ENCODE results near the gene PRDM16. TPM values are rescaled to one million over a fixed set of nuclear protein-coding genes. Genes with fewer than 3 reads are reported as not detected.

PRDM16 gene
- total RNA-seq: 10 to 100 TPM; 15.7 to 54.3 (median 27.6) TPM

DNA sequence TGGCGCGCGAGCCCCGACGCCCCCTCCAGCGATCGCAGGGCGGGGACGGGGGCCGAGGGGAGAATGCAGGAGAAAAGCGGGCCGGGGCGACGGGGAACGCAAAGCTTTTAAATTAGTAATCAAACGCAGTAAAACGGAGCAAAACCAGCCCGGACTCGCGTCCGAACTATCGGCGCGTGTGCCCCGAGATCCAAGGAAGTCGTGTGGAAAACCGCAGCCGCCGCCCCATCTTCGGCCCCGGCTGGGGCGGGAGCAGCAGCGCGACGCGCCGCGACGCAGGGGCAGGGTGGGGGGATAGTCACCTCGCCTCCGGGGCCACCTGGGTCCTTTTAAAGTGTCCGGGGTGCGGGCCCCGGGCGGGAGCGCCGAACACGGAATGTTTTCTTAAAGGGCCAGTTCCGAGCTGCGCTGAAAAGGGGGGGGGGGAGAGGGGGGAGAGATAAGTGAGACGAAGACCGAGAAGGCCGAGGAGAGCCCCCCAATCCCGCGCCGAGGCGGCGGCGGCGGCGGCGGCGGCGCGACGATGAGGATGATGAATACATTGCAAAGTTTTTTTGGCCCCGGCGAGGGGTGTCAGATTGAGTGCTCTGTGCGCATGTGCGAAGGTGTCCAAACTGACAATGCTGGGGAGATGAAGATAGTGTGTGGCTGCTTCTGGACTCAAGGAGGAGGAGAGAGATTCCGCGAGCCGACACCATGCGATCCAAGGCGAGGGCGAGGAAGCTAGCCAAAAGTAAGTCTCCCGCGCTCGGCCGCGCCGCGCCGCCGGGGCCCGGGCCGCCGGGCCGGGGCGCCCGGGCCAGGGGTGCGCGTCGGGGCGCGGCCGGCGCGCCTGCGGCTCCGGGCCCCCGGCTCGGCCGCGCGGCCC lies at the start of gene PRDM16:
PRDM16 (plus strand) TSS at position 640 of the 868 bp plus-strand sequence; CDS start at position 697, 57 bp downstream.
- peak within 1 kb of the TSS; percentile 58 to 74 (median 62) for H3K4me3 ChIP-seq (replicated peaks in 1 of 3)
- no peaks in the 10 kb centered on the region for H3K27me3 ChIP-seq
- H3K4me1 ChIP-seq: peaks cover 32 to 43% of the 10 kb centered on the region in 2 donors
- no peaks in the 10 kb centered on the region for H3K9me3 ChIP-seq
- no peaks in the 10 kb centered on the region for H3K36me3 ChIP-seq
- WGBS, 2 donors: 0 to 1% methylated on average over 60 to 61 of the region's 106 CpGs
- H3K27ac ChIP-seq: peak within 1 kb of the TSS; percentile 99 to 100 (median 99)
- DNase-seq: peak; percentile 83 to 84
- peak in 1 of 2 donors; percentile 78 for TF ChIP-seq POLR2A (IDR thresholded peaks at IDR 0.05)
- TF ChIP-seq, protein P1, sequence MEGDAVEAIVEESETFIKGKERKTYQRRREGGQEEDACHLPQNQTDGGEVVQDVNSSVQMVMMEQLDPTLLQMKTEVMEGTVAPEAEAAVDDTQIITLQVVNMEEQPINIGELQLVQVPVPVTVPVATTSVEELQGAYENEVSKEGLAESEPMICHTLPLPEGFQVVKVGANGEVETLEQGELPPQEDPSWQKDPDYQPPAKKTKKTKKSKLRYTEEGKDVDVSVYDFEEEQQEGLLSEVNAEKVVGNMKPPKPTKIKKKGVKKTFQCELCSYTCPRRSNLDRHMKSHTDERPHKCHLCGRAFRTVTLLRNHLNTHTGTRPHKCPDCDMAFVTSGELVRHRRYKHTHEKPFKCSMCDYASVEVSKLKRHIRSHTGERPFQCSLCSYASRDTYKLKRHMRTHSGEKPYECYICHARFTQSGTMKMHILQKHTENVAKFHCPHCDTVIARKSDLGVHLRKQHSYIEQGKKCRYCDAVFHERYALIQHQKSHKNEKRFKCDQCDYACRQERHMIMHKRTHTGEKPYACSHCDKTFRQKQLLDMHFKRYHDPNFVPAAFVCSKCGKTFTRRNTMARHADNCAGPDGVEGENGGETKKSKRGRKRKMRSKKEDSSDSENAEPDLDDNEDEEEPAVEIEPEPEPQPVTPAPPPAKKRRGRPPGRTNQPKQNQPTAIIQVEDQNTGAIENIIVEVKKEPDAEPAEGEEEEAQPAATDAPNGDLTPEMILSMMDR (IDR thresholded peaks at IDR 0.05): no peak
- intact Hi-C loops (cut with DNase I): loop anchor here (5.0 kb wide), 2 partner anchors 219 to 344 kb away; no protein-coding TSS in a partner anchor

DNA sequence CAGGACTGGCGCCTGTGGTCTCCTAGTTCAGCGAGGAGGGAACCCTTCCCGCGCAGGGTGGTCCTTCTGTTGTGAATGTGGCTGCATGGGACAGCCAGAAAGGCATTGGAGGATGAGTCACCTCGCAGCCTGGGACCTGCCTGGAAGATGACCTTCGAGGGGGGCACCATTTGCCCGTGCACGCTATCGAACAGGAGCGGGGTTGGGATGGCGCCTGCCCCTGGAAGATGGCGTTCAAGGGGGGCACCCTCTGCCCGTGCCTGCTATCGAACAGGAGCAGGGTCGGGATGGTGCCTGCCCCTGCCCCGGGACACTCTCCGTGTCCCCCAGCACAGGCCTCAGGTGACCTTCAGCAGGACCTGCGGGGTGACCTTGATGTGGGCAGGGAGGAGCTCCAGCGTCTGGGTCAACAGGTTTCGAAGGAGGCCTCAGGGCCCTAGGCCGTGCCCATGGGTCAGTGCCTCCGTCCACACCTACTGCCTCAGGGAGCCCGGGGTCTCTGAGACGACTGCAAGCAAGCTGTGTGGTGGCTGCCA lies 49.4 kb upstream of the PRDM16 start:
- Histone ChIP-seq H3K27me3 (no peaks in the 10 kb centered on the region), H3K36me3 (no peaks in the 10 kb centered on the region), H3K4me1 (no peaks in the 10 kb centered on the region), H3K27ac (no peak overlapping the region), H3K4me3 (replicated peaks in 1 of 3) (no peak overlapping the region), H3K9me3 (no peaks in the 10 kb centered on the region)
- no peak for TF ChIP-seq POLR2A (IDR thresholded peaks at IDR 0.05)
- TF ChIP-seq, protein P1 (IDR thresholded peaks at IDR 0.05): no peak
- no peak for DNase-seq
- 85 to 92% methylated on average over 8 to 20 of the region's 24 CpGs for WGBS, 2 donors
- intact Hi-C loops (cut with DNase I): no loop called here

DNA sequence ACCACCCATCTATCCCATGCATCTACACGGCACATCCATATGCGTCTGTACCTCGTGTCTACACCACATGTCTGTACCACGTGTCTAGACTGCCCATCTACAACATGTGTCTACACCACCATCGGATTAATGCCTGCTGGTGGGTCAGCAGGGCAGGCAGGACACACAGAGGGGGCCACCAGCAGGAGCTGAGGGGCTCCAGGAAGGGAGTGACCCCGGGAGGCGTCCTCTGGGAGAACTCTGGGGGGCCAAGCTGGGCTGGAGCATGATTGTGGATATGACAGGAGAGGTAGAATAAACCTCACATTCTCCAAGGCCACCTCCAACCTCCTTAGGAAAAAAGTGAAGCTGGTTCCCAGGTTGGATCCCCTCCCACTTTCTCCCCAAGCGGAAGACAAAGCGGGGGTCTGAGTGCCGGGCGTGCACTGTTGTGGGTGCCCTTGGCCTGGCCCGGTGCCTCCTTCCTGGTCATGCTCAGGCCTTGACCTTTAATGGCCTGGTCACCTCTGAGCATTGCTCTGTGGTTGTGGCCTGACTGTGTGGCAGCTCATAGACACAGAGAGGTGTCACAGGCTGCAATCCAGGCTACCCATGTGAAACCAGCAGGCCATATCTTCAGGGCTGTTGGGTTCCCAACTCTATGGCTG lies 48.6 kb upstream of the PRDM16 start:
- no peak for DNase-seq
- H3K4me3 ChIP-seq (replicated peaks in 1 of 3): no peak overlapping the region
- no peaks in the 10 kb centered on the region for H3K4me1 ChIP-seq
- no peaks in the 10 kb centered on the region for H3K36me3 ChIP-seq
- TF ChIP-seq, protein P1 (IDR thresholded peaks at IDR 0.05): no peak
- no peak for TF ChIP-seq POLR2A (IDR thresholded peaks at IDR 0.05)
- intact Hi-C loops (cut with DNase I): no loop called here
- H3K9me3 ChIP-seq: no peaks in the 10 kb centered on the region
- H3K27me3 ChIP-seq: no peaks in the 10 kb centered on the region
- WGBS, 2 donors: 96 to 97% methylated on average over 12 of the region's 12 CpGs
- no peak overlapping the region for H3K27ac ChIP-seq

DNA sequence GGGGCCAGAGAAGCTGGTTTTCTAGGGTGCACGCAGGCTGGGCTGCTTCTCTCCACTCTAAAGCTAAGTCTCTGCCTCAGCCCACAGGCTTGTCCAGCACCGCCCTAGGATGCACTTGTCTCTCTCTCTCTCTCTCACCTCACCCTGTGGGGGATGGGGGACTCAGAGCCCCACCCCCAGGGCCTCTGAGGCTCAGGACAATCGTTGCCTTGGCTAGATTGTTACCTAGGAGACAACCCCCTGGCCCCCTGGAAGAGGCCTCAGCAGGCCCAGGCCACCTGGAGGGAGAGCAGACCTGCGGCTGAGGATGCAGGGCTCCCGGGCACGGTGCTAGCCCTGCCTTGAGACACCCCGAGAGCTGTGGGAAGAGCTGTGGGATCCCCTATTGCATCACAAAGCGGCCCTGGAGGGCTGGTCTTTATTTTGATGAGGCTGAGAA lies 47.8 kb upstream of the PRDM16 start, which contains the start of gene ACTRT2:
ACTRT2 (plus strand) TSS at position 235 of the 439 bp plus-strand sequence. CDS start 220 bp downstream, outside the sequence.
- DNase-seq: no peak
- no peak for TF ChIP-seq POLR2A (IDR thresholded peaks at IDR 0.05)
- TF ChIP-seq, protein P1 (IDR thresholded peaks at IDR 0.05): no peak

More for the DNA sequence above, 47.8 kb upstream of the PRDM16 start, which contains the start of gene ACTRT2:
- Histone ChIP-seq H3K4me3 (replicated peaks in 1 of 3) (no peak within 1 kb of the TSS), H3K36me3 (no peaks in the 10 kb centered on the region), H3K4me1 (no peaks in the 10 kb centered on the region), H3K27me3 (no peaks in the 10 kb centered on the region), H3K9me3 (no peaks in the 10 kb centered on the region), H3K27ac (no peak within 1 kb of the TSS)
- intact Hi-C loops (cut with DNase I): no loop called here
- 62 to 96% methylated on average over 3 to 8 of the region's 8 CpGs for WGBS, 2 donors

Measured in thyroid gland (tissue), 4 donors.